Measurements from ENCODE around the gene NEDD1.

Gene NEDD1

GRCh38 chr12:96948782-96949181 is 41.7 kb downstream of the NEDD1 start:
- H3K4me1 Mint-ChIP-seq (ENCODE audit: low read depth), result peaks cover 5% of the 10 kb centered on the region
- H3K27me3 Mint-ChIP-seq (ENCODE audit: low read depth), result no peaks in the 10 kb centered on the region
- H3K27ac Mint-ChIP-seq, result peak overlapping the region; percentile 64
- H3K9me3 Mint-ChIP-seq, result peaks cover 6% of the 10 kb centered on the region
- H3K4me3 Mint-ChIP-seq, result no peak overlapping the region
- peaks cover 53% of the 10 kb centered on the region for H3K36me3 Mint-ChIP-seq (ENCODE audit: low read depth)

DNA sequence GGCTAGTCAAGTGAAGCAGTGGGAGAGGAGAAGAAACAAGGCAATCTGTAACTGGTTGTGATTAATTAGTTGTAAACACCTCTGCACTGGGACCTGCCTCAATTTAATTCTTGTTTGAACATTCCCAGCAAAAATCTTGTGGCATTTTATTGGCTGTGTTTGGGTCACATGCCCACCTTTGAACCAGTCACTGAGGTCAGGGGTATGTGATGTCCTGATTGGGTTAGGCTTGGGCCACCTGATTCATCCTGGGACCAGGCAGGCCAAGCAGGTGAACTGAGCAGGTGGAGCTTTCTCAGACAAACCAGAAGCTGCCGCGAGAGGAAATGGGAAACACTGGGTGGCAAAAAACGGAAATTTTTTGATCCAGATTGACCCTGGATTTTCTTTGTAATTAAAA is 72.5 kb downstream of the NEDD1 start:
- no peak overlapping the region for H3K27ac Mint-ChIP-seq
- H3K4me3 Mint-ChIP-seq, result no peak overlapping the region
- H3K4me1 Mint-ChIP-seq (ENCODE audit: low read depth), result no peaks in the 10 kb centered on the region
- H3K9me3 Mint-ChIP-seq, result no peaks in the 10 kb centered on the region
- no peaks in the 10 kb centered on the region for H3K36me3 Mint-ChIP-seq (ENCODE audit: low read depth)
- no peaks in the 10 kb centered on the region for H3K27me3 Mint-ChIP-seq (ENCODE audit: low read depth)

GRCh38 chr12:96980991-96981414 is 73.9 kb downstream of the NEDD1 start:
- no peaks in the 10 kb centered on the region for H3K9me3 Mint-ChIP-seq
- H3K36me3 Mint-ChIP-seq (ENCODE audit: low read depth), result no peaks in the 10 kb centered on the region
- H3K4me1 Mint-ChIP-seq (ENCODE audit: low read depth), result peaks cover under 1% of the 10 kb centered on the region
- peaks cover 12% of the 10 kb centered on the region for H3K27me3 Mint-ChIP-seq (ENCODE audit: low read depth)
- no peak overlapping the region for H3K27ac Mint-ChIP-seq
- no peak overlapping the region for H3K4me3 Mint-ChIP-seq

GRCh38 chr12:96981911-96982310 is 74.9 kb downstream of the NEDD1 start:
- Mint-ChIP-seq H3K27me3 (ENCODE audit: low read depth) (peaks cover 21% of the 10 kb centered on the region), H3K27ac (no peak overlapping the region), H3K9me3 (no peaks in the 10 kb centered on the region), H3K4me1 (ENCODE audit: low read depth) (peaks cover 2% of the 10 kb centered on the region), H3K4me3 (no peak overlapping the region), H3K36me3 (ENCODE audit: low read depth) (no peaks in the 10 kb centered on the region)

DNA sequence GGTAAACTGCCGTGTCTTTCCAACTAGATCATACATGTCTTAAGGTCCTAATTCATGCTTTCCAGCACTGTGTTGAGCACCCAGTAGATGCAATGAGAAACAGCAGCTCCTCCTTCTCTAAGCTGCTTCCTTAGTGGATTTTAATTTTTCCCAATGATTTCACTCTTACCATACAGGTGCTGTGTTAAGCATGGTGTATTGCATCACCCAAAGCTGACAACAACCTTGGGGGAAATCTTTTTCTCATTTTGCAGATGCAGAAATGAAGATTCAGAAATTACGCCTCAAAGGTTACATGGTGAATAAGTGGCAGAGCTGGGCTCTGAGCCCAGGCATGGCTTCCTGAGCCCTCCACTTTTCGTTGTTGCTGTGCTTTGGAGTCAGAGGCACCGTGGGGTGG is 75.6 kb downstream of the NEDD1 start:
- no peak overlapping the region for H3K4me3 Mint-ChIP-seq
- H3K27me3 Mint-ChIP-seq (ENCODE audit: low read depth), result peaks cover 25% of the 10 kb centered on the region
- H3K27ac Mint-ChIP-seq, result no peak overlapping the region
- peaks cover 2% of the 10 kb centered on the region for H3K4me1 Mint-ChIP-seq (ENCODE audit: low read depth)
- H3K9me3 Mint-ChIP-seq, result no peaks in the 10 kb centered on the region
- H3K36me3 Mint-ChIP-seq (ENCODE audit: low read depth), result no peaks in the 10 kb centered on the region

DNA sequence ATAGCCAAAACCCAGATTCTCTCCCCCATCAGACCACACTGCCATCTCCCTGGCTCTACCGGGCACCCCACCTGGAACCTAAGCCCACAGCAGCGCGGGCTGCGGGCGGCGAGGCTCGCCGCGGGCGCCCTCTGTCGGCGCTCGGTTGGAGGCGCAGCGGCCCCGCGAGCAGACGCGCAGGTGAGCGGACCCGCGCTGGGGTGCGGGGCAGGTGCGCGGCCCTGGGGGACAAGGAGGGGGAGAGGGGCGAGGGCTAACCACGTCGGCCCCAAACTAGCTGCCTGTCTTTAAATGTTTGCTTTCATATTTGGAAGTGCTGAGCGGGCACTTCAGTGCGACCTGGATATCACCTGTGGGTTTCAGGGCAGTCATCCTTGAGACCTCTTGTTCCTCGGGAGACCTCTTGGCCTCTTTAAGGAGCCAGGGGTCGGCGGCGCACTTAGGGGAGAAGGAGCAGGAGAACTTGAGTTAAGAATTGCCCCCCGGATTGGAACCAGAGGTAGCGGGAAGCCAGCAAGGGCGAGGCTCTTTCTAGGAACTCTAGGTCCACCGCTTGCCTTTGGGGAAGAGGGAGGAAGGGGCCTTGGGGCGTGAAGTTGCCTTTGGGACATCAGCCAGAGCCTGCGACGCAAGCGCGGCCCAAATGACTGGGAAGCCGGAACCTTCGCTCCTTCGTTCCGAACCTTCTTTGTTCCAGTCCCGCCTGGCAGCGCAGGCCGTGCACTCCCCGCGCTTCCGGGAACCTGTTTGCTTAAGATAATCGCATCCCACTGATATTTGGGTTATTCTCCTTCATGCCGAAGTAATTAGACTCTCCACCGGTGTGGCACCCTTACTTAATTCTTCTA is 78.7 kb downstream of the NEDD1 start:
- H3K4me3 Mint-ChIP-seq, result peak overlapping the region; percentile 67
- H3K9me3 Mint-ChIP-seq, result no peaks in the 10 kb centered on the region
- H3K36me3 Mint-ChIP-seq (ENCODE audit: low read depth), result no peaks in the 10 kb centered on the region
- H3K4me1 Mint-ChIP-seq (ENCODE audit: low read depth), result peaks cover 2% of the 10 kb centered on the region
- peaks cover 50% of the 10 kb centered on the region for H3K27me3 Mint-ChIP-seq (ENCODE audit: low read depth)
- H3K27ac Mint-ChIP-seq, result no peak overlapping the region

GRCh38 chr12:96986883-96987523 is 79.9 kb downstream of the NEDD1 start:
- no peak overlapping the region for H3K4me3 Mint-ChIP-seq
- H3K9me3 Mint-ChIP-seq, result no peaks in the 10 kb centered on the region
- peaks cover 2% of the 10 kb centered on the region for H3K4me1 Mint-ChIP-seq (ENCODE audit: low read depth)
- peaks cover 59% of the 10 kb centered on the region for H3K27me3 Mint-ChIP-seq (ENCODE audit: low read depth)
- no peak overlapping the region for H3K27ac Mint-ChIP-seq
- H3K36me3 Mint-ChIP-seq (ENCODE audit: low read depth), result no peaks in the 10 kb centered on the region

GRCh38 chr12:96988919-96989318 is 81.9 kb downstream of the NEDD1 start:
- no peaks in the 10 kb centered on the region for H3K9me3 Mint-ChIP-seq
- H3K27ac Mint-ChIP-seq, result no peak overlapping the region
- peaks cover 2% of the 10 kb centered on the region for H3K4me1 Mint-ChIP-seq (ENCODE audit: low read depth)
- H3K36me3 Mint-ChIP-seq (ENCODE audit: low read depth), result no peaks in the 10 kb centered on the region
- H3K27me3 Mint-ChIP-seq (ENCODE audit: low read depth), result peaks cover 64% of the 10 kb centered on the region
- no peak overlapping the region for H3K4me3 Mint-ChIP-seq

DNA sequence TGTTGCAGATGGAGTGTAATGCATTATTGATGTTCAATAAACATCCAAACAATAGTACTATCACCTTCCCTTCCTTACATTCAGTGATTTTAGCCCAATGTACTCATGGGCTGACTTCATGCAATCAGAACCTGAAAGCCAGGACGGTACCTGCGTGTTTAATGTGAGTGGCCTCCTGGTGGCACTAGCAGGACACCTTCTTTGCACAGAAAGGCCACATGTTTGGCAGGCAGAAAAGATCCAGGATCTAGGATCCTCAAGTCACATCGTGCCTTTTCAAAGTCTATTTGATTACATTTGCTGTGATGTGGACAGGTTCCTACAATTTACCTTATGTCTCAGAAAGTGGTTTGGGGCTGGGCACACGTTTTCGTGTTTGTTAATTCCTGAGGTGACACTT is 82.9 kb downstream of the NEDD1 start:
- Mint-ChIP-seq H3K4me3 (no peak overlapping the region), H3K9me3 (no peaks in the 10 kb centered on the region), H3K36me3 (ENCODE audit: low read depth) (no peaks in the 10 kb centered on the region), H3K27me3 (ENCODE audit: low read depth) (peaks cover 65% of the 10 kb centered on the region), H3K4me1 (ENCODE audit: low read depth) (peaks cover 2% of the 10 kb centered on the region), H3K27ac (no peak overlapping the region)

DNA sequence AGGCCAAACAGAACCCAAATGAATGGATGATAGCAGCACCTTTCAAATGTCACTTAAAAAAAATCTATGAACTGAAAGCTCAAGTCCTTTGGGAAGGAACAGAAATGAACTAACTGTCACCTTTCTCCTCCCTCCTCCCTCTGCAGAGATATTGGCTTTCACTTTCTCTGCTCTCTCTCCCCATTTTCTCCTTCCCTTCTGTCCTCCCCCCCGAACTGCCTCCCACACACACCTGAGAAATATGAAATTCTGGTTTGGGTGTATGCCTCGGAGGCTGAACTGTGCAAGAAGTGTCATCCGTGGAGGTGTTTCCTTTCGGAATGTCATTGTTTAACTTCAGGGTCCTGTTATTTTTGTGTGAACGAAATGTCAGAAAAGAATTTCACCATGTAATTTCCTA is 87.8 kb downstream of the NEDD1 start:
- H3K36me3 Mint-ChIP-seq (ENCODE audit: low read depth), result no peaks in the 10 kb centered on the region
- H3K9me3 Mint-ChIP-seq, result no peaks in the 10 kb centered on the region
- H3K4me3 Mint-ChIP-seq, result no peak overlapping the region
- H3K27ac Mint-ChIP-seq, result no peak overlapping the region
- peaks cover 33% of the 10 kb centered on the region for H3K27me3 Mint-ChIP-seq (ENCODE audit: low read depth)
- no peaks in the 10 kb centered on the region for H3K4me1 Mint-ChIP-seq (ENCODE audit: low read depth)

DNA sequence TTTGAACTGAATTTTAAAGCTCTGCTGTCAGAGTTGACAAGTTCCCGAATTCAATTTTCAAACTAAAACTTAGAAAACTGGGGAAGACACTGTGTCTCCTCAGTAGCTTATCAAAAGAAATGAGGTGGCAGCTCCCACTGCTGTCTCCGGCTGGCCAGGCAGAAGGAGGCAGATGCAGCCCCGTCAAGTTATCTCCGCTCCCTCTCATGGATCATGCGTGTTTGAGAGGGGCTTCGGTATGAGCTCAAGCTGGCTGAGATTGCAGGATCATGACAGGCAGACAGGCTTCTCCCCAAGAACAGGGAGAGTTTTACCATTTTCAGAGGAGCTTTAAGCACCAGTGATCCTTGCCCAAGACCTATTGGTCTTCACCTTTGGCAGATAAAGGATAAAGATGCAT is 88.8 kb downstream of the NEDD1 start:
- no peaks in the 10 kb centered on the region for H3K36me3 Mint-ChIP-seq (ENCODE audit: low read depth)
- H3K4me3 Mint-ChIP-seq, result no peak overlapping the region

DNA sequence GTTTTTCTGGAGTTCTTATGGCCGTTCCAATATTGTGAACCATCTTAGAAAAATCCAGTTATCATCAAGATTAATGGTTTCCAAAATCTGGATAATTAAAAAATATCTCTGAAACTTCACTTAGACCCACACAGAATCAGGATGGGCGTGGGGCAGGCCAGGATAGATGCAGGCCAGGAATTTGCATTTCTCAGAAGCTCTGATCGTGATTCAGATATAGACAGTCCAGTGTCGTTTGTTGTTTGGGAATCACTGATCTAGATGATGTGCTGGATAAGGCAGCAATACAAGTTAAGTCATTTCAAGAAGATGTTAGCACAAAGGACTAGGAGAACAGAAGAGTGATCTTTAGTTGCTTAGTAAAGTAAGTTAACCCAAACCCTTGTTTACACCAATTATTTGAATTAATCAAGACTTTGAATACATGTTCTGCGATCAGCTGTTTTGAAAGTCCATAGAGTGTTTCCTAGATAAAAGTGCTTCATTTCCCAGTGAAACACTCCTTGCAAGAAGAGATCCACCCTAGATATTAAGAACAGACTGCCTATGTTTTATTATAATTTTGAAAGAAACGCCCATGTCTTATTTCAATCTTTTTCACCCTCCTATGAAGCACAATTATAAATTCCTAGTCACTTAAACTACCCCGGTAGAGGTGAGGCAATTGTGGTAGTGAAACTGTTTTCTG is 90.9 kb downstream of the NEDD1 start:
- Mint-ChIP-seq H3K4me1 (ENCODE audit: low read depth) (no peaks in the 10 kb centered on the region), H3K4me3 (no peak overlapping the region), H3K9me3 (no peaks in the 10 kb centered on the region), H3K27me3 (ENCODE audit: low read depth) (peaks cover 22% of the 10 kb centered on the region), H3K27ac (no peak overlapping the region), H3K36me3 (ENCODE audit: low read depth) (no peaks in the 10 kb centered on the region)

More for the DNA sequence above, 88.8 kb downstream of the NEDD1 start:
- H3K9me3 Mint-ChIP-seq, result no peaks in the 10 kb centered on the region
- H3K4me1 Mint-ChIP-seq (ENCODE audit: low read depth), result no peaks in the 10 kb centered on the region
- H3K27me3 Mint-ChIP-seq (ENCODE audit: low read depth), result peaks cover 31% of the 10 kb centered on the region
- H3K27ac Mint-ChIP-seq, result no peak overlapping the region

DNA sequence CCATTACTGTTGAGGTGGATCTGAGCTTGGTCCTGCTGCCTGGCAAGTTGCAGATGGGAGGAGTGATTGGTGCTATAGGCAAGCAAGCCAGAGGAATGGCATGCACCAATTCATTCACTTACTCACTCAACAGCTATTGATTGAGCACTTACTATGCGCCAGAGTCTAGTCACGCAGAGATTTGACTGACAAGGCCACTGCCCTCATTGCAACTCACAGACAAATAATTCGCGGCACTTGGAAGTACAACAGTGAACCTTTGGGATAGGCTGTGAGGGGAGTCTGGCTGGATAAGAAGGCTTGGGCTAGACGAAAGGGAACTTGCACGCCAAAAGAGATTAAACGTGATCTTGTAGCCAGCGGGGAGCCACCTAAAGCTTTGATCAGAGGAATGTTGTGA is 96.2 kb downstream of the NEDD1 start:
- Mint-ChIP-seq H3K4me1 (ENCODE audit: low read depth) (no peaks in the 10 kb centered on the region), H3K36me3 (ENCODE audit: low read depth) (no peaks in the 10 kb centered on the region), H3K4me3 (no peak overlapping the region), H3K9me3 (no peaks in the 10 kb centered on the region), H3K27ac (no peak overlapping the region), H3K27me3 (ENCODE audit: low read depth) (peaks cover 4% of the 10 kb centered on the region)
